CD14-positive monocyte (primary cell): Measurements from ENCODE around the gene ACCS. TPM values are rescaled to one million over a fixed set of nuclear protein-coding genes. Genes with fewer than 3 reads are reported as not detected.

ENCODE experiments used
- DNase-seq, 3 donors: peaks; one replicate each; pipeline ENCODE4 v3.0.0-alpha.2; 2011 to 2022
- H2AFZ ChIP-seq: 2 replicates; pipeline ENCODE4 v1.6.0; 2012; ENCODE audit warnings: mild to moderate bottlenecking, low read depth, low read length, inconsistent platforms; ENCODE audit not compliant: insufficient read depth, poor library complexity, severe bottlenecking
- H3K27ac ChIP-seq, 2 donors: 1 replicate in 1 of 2; 2 replicates in 1 of 2; pipeline ENCODE4 v1.5.1; 2012 to 2013; ENCODE audit warnings: low read length in 2 of 2, control low read depth in 1 of 2, inconsistent platforms in 1 of 2, low read depth in 1 of 2, mild to moderate bottlenecking in 1 of 2
- H3K27me3 ChIP-seq, 2 donors: one replicate each; pipeline versions ENCODE4 v1.6.0 to v1.6.1; 2011 to 2013; ENCODE audit warnings: low read length in 2 of 2; ENCODE audit not compliant: control insufficient read depth in 2 of 2, insufficient read depth in 2 of 2
- H3K36me3 ChIP-seq, 2 donors: replicated peaks in 1 of 2; 1 replicate in 1 of 2; 2 replicates in 1 of 2; pipeline versions ENCODE4 v1.5.1 to v1.6.1; 2012 to 2013; ENCODE audit warnings: low read length in 2 of 2, control low read depth in 1 of 2, inconsistent platforms in 1 of 2, mild to moderate bottlenecking in 1 of 2; ENCODE audit not compliant: insufficient read depth in 2 of 2, control insufficient read depth in 1 of 2
- H3K4me1 ChIP-seq, 2 donors: 1 replicate in 1 of 2; 2 replicates in 1 of 2; pipeline versions ENCODE4 v1.5.1 to v1.6.1; 2012 to 2013; ENCODE audit warnings: low read length in 2 of 2, control low read depth in 1 of 2, inconsistent platforms in 1 of 2, mild to moderate bottlenecking in 1 of 2, moderate library complexity in 1 of 2; ENCODE audit not compliant: insufficient read depth in 2 of 2, control insufficient read depth in 1 of 2
- H3K4me2 ChIP-seq: replicated peaks from 2 replicates; pipeline ENCODE3; 2012; ENCODE audit warnings: low read length, moderate library complexity, mild to moderate bottlenecking; ENCODE audit not compliant: poor library complexity, severe bottlenecking; ENCODE audit errors: extremely low read depth
- H3K4me3 ChIP-seq, 3 experiments: fragments of 200-600 bp in 1 of 3; sonication (generic) in 1 of 3; replicated peaks in 1 of 3; 1 replicate in 2 of 3; 2 replicates in 1 of 3; pipeline ENCODE4 v1.5.1; 2011 to 2013; ENCODE audit warnings: low read length in 3 of 3, mild to moderate bottlenecking in 3 of 3, control low read depth in 2 of 3, low read depth in 2 of 3, inconsistent platforms in 1 of 3, moderate library complexity in 1 of 3
- H3K79me2 ChIP-seq: 2 replicates; pipeline ENCODE4 v1.6.0; 2012; ENCODE audit warnings: mild to moderate bottlenecking, control low read depth, inconsistent platforms, low read length, moderate library complexity; ENCODE audit not compliant: insufficient read depth
- H3K9ac ChIP-seq: 2 replicates; pipeline ENCODE4 v1.6.0; 2017; ENCODE audit warnings: low read length, mild to moderate bottlenecking; ENCODE audit not compliant: insufficient read depth, poor library complexity, severe bottlenecking
- H3K9me3 ChIP-seq, 2 donors: replicated peaks in 1 of 2; 1 replicate in 1 of 2; 2 replicates in 1 of 2; pipeline versions ENCODE4 v1.5.1 to v1.6.1; 2012 to 2013; ENCODE audit warnings: low read length in 2 of 2, control low read depth in 1 of 2; ENCODE audit not compliant: control insufficient read depth in 1 of 2, insufficient read depth in 1 of 2
- H4K20me1 ChIP-seq: 2 replicates; pipeline ENCODE4 v1.6.0; 2012; ENCODE audit warnings: mild to moderate bottlenecking, low read length, control low read depth, moderate library complexity; ENCODE audit not compliant: insufficient read depth
- H3K27ac Mint-ChIP-seq, 7 donors: one replicate each; pipeline ENCODE4 v1.8.0; 2020; ENCODE audit warnings: mild to moderate bottlenecking in 7 of 7, mixed read lengths in 7 of 7, moderate library complexity in 6 of 7, inconsistent platforms in 2 of 7
- H3K27me3 Mint-ChIP-seq, 3 donors: one replicate each; pipeline ENCODE4 v1.8.0; 2021 to 2022; ENCODE audit warnings: low read depth in 3 of 3, mild to moderate bottlenecking in 3 of 3, mixed read lengths in 3 of 3, moderate library complexity in 3 of 3, inconsistent platforms in 1 of 3
- H3K36me3 Mint-ChIP-seq, 2 donors: one replicate each; pipeline ENCODE4 v1.8.0; 2020; ENCODE audit warnings: mixed read lengths in 2 of 2, inconsistent platforms in 1 of 2, mild to moderate bottlenecking in 1 of 2
- H3K4me1 Mint-ChIP-seq: one replicate; pipeline ENCODE4 v1.8.0; 2020; ENCODE audit warnings: mild to moderate bottlenecking, mixed read lengths
- H3K4me3 Mint-ChIP-seq, 2 donors: one replicate each; pipeline ENCODE4 v1.8.0; 2020; ENCODE audit warnings: mild to moderate bottlenecking in 2 of 2, mixed read lengths in 2 of 2, moderate library complexity in 1 of 2
- H3K9me3 Mint-ChIP-seq, 7 donors: one replicate each; pipeline ENCODE4 v1.8.0; 2020 to 2022; ENCODE audit warnings: mixed read lengths in 7 of 7, mild to moderate bottlenecking in 6 of 7, moderate library complexity in 6 of 7, inconsistent platforms in 2 of 7
- CTCF ChIP-seq: fragments of 200-600 bp; IDR thresholded peaks from one replicate; pipeline ENCODE4 v1.8.0; 2022; ENCODE audit warnings: antibody characterized with exemption, mild to moderate bottlenecking
- WGBS: methylation state at CpG from one replicate; pipeline ENCODE4 v1.1.5; 2013; ENCODE audit warnings: missing lambda C conversion rate; ENCODE audit not compliant: insufficient coverage; 5-methylcytosine and 5-hydroxymethylcytosine counted together
- intact Hi-C, 2 donors: fragments of 100-400 bp; cut with micrococcal nuclease; formaldehyde crosslinking; loops; one replicate each; pipeline versions ENCODE4 v1.15.0 to v1.15.1; 2023
- polyA plus RNA-seq, 3 donors: library from polyadenylated mRNA; depleted of rRNA in 1 of 3; unstranded in 2 of 3; stranded (reverse) in 1 of 3; fragments of 300-500 nt in 2 of 3; fragments of >200 nt in 1 of 3; fragmentation: Illumina TruSeq in 2 of 3; gene quantifications; 1 replicate in 2 of 3; 2 replicates in 1 of 3; pipeline ENCODE4 v1.2.3, GENCODE V29; 2012 to 2021

ACCS gene
- polyA plus RNA-seq, 3 donors = 1.3 to 46.6 (median 1.7) TPM

- no peak for DNase-seq
- no peaks in the 10 kb centered on the region for H4K20me1 ChIP-seq
- Mint-ChIP-seq H3K27ac (peak overlapping the region in 3 of 7 donors; percentile 95 to 96 (median 95)), H3K4me3 (peak overlapping the region; percentile 95), H3K27me3 (peaks cover 1 to 5% (median 1%) of the 10 kb centered on the region in 3 donors), H3K4me1 (peaks cover 20% of the 10 kb centered on the region), H3K9me3 (peaks cover 0 to 4% (median 0%) of the 10 kb centered on the region in 7 donors), H3K36me3 (peaks cover 3 to 11% of the 10 kb centered on the region in 2 donors)
- no peaks in the 10 kb centered on the region for H3K36me3 ChIP-seq
- peaks cover 17% of the 10 kb centered on the region in 2 donors for H3K4me1 ChIP-seq
- H3K79me2 ChIP-seq = no peaks in the 10 kb centered on the region
- no peak overlapping the region for H3K27ac ChIP-seq
- H3K27me3 ChIP-seq = no peaks in the 10 kb centered on the region
- H3K9me3 ChIP-seq = no peaks in the 10 kb centered on the region
- H3K9ac ChIP-seq = no peak overlapping the region
- intact Hi-C loops = no loop called here
- 82% methylated on average over 3 of the region's 4 CpGs for WGBS
- no peak for TF ChIP-seq CTCF
- peak overlapping the region in 1 of 3 experiments; percentile 84 for H3K4me3 ChIP-seq
- peak overlapping the region; percentile 93 for H2AFZ ChIP-seq
- peak overlapping the region; percentile 74 for H3K4me2 ChIP-seq
Measured at GRCh38 chr11:44065161-44065661, 859 bp upstream of the ACCS start.

GRCh38 chr11:44066732-44067141 lies 667 bp downstream of the ACCS start:
- H3K4me3 Mint-ChIP-seq = peak overlapping the region; percentile 95
- Histone ChIP-seq H3K9ac (peak overlapping the region; percentile 88), H3K4me2 (peak overlapping the region; percentile 74), H3K4me3 (peak overlapping the region; percentile 67 to 93 (median 84)), H3K27me3 (no peaks in the 10 kb centered on the region), H3K9me3 (no peaks in the 10 kb centered on the region), H4K20me1 (no peaks in the 10 kb centered on the region), H2AFZ (peak overlapping the region; percentile 93), H3K27ac (peak overlapping the region; percentile 75 to 87), H3K79me2 (no peaks in the 10 kb centered on the region), H3K4me1 (peaks cover 17% of the 10 kb centered on the region in 2 donors), H3K36me3 (peaks cover 0 to 3% of the 10 kb centered on the region in 2 donors)
- intact Hi-C loops = no loop called here
- H3K27me3 Mint-ChIP-seq = peaks cover 0 to 4% (median 1%) of the 10 kb centered on the region in 3 donors
- peaks cover 8 to 16% of the 10 kb centered on the region in 2 donors for H3K36me3 Mint-ChIP-seq
- H3K4me1 Mint-ChIP-seq = peaks cover 20% of the 10 kb centered on the region
- WGBS = 2% methylated on average over 4 of the region's 10 CpGs
- no peak for TF ChIP-seq CTCF
- DNase-seq = peak; percentile 32 to 60 (median 45)
- H3K9me3 Mint-ChIP-seq = peaks cover 0 to 4% (median 0%) of the 10 kb centered on the region in 7 donors
- H3K27ac Mint-ChIP-seq = peak overlapping the region; percentile 78 to 96 (median 94)
